NCI-H524 treated with DMSO at 0.1 percent for 48 hours (cell line): ENCODE measurements around the gene CYB5RL.
A peak's percentile ranks its signal among the peaks of the same experiment; 100 is the strongest.
"Not testable (repeated sequence)": the region's sequence is repeated elsewhere in the genome, so short reads cannot be mapped to it uniquely, and the experiment has no call there.

ENCODE experiments used
- DNase-seq: peaks from one replicate; lab custom pipeline; 2025; lab: John Stamatoyannopoulos, UW

CYB5RL gene

DNA sequence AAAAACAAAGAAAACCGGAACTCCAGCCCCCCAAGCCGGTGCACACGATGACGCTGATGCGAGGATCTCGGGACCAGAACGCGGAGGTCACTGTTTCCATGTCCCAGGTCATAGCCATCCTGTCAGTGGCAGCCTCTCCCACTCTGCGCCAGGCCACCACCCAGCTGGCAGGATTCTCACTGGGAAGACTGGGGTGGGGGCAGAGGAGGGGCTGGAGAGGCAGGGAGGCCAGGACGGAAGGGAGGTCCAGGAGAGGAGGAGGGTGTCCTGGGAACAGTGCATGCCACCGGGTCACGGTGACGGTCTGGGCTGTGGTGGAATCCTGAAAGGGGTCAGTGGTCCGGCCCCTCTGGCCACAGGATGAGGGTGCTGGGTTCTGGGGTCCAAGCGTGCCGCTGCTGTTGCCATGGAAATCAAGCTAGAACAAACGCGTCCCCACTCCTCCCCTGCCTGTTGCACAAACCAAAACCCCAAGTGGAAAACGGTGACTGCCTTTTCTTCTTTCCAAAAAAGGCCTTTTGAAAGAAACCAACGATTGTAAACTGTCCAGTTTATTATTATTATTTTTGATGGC is 26.2 kb upstream of the CYB5RL start:
- no peak for DNase-seq

GRCh38 chr1:54225378-54225777 is 25.5 kb upstream of the CYB5RL start:
- no peak for DNase-seq

GRCh38 chr1:54224233-54224632 is 24.4 kb upstream of the CYB5RL start:
- no peak for DNase-seq

DNA sequence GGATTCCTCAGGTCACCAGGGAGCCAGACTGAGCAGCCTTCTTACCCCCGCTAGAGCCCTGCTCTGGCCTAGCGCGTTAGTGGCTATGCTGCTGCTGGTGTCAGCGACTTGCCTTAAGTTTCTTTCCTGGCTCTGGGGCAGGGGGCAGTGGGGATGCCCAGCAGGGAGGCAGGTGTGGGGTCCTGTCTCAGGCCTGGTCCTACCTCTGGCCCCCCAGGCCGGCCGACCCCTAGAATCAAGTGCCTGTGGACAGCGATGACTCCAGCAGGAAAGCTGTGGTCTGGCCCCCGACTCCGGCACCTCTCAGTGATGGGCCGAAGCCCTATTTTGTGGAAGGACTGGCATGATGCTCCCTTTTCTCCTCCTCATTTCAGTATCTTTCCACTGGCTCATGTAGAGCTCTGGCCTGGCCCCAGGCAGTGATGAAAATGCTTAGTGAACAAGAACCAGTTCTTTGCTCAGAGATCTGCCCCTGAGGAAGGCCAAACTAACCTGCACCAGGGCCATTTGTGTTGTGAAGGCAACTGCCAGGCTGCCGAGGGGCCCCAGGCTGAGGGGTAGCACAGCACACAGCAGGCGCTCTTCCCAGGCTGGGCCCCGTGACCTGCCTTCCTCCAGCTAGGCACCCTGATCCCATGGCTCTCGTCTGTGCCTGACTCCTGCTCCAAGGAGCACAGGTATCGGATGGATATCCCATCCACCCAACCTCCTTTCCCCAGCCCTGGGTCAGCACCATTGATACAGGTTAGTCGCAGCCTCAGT is 23.8 kb upstream of the CYB5RL start:
- no peak for DNase-seq

DNA sequence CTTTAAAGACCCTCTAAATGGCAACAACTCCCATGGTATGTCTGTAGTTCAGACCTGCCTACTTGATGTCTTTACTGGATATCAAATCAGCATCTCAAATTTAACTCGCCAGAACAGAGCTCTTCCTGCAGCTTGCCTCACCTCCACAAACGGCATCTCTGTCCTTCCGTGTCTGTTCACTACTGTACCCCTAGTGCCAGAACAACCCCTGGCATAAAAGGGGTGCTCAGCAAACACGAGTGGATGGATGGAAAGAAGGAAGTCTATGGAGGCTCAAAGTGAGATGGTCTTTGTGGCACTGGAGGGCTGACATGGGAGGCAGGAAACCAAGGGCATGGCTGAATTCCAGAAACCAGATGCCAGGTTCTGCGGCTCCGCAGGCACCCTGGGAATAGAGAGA is 22.9 kb upstream of the CYB5RL start:
- DNase-seq = no peak

DNA sequence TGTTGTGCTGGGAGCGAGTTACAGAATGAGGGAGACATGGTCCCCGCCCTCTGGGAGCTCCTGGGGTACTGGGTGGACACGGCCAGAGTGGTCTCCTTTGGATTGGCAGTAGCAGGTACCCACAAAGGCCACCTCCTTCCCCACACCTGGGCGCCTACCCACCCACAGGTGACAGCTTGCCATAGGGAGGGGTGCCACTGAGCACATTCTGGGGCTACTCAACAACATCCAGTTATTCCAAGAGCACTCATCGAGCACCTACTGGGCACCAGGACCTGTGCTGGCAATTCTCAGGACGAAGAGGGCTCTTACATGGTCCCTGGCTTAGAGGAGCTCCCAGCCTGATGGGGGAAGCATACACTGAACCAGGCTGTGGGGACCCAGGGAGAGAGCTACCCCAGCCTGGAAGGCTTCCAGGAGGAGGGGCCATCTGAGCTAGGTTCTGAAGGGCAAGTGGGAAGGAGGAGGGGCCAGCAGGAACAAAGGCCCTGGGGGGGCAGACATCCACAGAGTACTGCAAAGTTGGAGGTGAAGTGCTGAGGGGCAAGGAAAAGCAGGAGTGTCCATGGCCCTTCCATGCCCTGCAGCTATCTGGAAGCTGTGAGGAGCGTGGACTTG is 22.1 kb upstream of the CYB5RL start:
- no peak for DNase-seq

GRCh38 chr1:54221113-54221834 is 21.4 kb upstream of the CYB5RL start:
- DNase-seq = no peak

GRCh38 chr1:54220004-54220811 is 20.4 kb upstream of the CYB5RL start:
- DNase-seq = peak; percentile 48

- DNase-seq = no peak
These were observed 19.8 kb upstream of the CYB5RL start for GRCh38 chr1:54219688-54220003.

- DNase-seq = no peak
These were observed 19.3 kb upstream of the CYB5RL start for GRCh38 chr1:54218883-54219687.

- no peak for DNase-seq
These were observed 15.7 kb upstream of the CYB5RL start for GRCh38 chr1:54215523-54215922.

DNA sequence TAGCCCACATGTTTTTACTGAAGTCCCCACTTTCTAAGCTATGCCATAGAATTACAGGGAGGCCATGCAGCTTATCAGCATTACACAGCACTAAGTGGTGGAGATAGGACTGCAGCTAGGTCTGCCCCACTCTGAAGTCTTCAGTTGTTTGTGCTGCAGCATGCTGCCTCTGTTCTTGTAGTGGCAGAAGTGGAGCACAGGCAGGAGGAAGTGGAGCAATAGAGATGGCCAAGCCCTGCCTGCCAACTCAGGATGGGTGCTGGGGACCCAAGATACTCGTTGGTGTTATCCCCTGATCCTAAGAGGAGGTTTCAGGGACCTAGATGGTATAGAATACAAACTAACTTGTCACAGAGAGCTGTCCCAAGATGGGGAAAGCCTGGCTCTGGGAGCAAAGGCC is 13.0 kb upstream of the CYB5RL start:
- DNase-seq = no peak

DNA sequence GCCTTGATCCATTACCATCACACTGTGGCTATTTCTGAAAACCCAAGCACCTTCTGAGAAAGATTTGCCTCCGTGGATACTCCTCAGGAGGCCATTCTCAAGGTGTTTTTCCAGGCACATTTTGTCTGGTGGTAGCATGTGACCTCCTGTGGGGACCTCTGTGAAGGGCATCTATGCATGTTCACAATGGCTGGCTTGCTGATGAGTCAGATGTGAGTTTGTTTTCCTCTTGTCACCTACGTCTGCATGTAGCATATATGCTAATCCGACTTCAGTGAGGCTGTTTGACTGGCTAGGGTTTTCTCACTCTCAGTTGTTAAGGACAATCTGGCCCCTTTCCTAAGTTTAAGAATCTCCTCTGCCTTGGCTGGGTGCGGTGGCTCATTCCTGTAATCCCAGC is 8.1 kb upstream of the CYB5RL start:
- DNase-seq = not testable (repeated sequence)

GRCh38 chr1:54207287-54207686 is 7.5 kb upstream of the CYB5RL start:
- no peak for DNase-seq

DNA sequence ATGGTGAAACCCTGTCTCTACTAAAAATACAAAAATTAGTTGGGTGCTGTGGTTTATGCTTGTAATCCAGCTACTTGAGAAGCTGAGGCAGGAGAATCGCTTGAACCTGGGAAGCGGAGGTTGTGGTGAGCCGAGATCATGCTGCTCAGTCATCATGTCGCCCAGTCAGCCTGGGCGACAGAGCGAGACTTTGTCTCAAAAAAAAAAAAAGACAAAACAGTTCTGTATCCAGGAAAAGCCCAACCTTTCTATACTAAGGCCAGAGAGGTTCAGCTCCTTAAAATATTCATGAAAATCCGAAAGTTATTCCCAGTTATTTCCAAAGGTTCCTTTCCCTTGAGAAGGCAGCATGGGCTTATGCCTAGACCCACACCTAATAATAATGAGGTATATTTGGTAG is 4.4 kb upstream of the CYB5RL start:
- no peak for DNase-seq

DNA sequence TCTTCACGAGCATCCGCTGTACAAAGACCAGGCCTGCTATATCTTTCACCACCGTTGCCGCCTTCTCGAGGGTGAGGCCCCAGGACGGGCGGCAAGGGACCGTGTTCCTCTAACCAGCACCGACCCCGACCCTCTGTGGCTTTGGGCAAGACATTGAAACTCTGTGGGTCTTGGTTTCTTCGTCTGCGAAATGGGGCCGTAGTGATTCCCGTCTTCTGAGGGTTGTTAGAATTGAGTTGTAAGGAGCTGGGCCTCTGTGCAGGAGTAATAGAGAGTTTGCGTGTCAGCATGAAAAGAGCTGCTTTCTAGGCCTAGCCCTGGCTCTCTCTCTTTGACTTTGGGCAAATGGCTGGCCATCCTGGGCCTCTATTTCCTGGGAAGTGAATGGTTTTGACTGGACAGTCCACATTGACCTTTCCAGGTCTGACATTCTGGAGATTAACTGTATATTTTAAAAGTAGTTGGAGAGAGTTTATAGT is 728 bp upstream of the CYB5RL start:
- DNase-seq = no peak

- DNase-seq = no peak
These were observed 572 bp downstream of the CYB5RL start for GRCh38 chr1:54199151-54199764.

GRCh38 chr1:54193453-54193852 is 6.4 kb downstream of the CYB5RL start:
- DNase-seq = no peak

DNA sequence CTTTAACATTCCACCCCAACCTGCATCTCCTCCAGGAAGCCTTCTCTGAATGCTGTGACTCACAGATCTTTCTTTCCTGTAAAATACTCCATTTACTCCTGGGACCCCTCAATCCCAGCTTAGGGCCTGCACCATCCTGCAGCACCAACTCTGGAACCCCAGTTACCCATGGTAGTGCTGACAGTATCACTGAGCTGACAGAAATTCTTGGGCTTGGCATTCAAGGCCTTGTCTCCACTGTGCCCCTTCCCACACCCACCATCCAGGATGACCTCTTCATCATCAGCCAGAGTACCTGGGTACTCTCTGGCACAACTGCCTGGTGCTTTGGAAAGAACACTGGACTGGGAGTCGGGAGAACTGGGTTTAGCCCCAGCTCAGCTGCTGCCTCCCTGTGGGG is 8.3 kb downstream of the CYB5RL start:
- no peak for DNase-seq

GRCh38 chr1:54190526-54190925 is 9.3 kb downstream of the CYB5RL start:
- no peak for DNase-seq

DNA sequence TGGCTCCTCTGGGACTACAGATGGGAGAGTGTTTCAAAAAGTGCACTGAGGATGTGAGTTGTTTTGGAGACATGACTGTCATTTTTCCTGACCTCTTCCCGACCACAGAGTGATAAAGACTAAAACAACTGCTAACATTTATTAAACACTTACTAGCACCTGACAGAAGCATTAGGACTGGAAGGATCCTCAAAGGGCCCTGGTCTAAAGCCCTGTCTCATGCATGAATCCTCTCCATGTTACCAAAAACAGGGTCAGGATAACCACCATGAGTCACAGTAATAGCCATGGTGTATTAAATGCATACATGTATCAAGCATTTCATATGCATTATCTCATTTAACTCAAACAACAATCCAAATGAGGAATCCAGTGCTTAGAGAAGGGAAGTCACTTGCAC is 11.5 kb downstream of the CYB5RL start:
- no peak for DNase-seq
